GM18517 (cell line): ENCODE results near the gene UBE2L3.
"Not testable (repeated sequence)": the region's sequence is repeated elsewhere in the genome, so short reads cannot be mapped to it uniquely, and the experiment has no call there.

Experiments
- ATAC-seq: cut with Tn5 transposase; IDR thresholded peaks from one replicate; pipeline ENCODE4 v1.9.1; 2021; ENCODE audit warnings: mild to moderate bottlenecking, moderate library complexity; ENCODE audit not compliant: unreplicated experiment

UBE2L3 gene

GRCh38 chr22:21570398-21570797 is 2.9 kb downstream of the UBE2L3 start:
- no peak for ATAC-seq

- ATAC-seq = no peak
These were observed 4.2 kb downstream of the UBE2L3 start for GRCh38 chr22:21571679-21572078.

GRCh38 chr22:21573293-21573734 is 5.8 kb downstream of the UBE2L3 start:
- ATAC-seq = no peak

GRCh38 chr22:21573750-21574494 is 6.4 kb downstream of the UBE2L3 start:
- ATAC-seq = no peak

GRCh38 chr22:21579474-21579851 is 11.9 kb downstream of the UBE2L3 start:
- no peak for ATAC-seq

GRCh38 chr22:21580623-21581007 is 13.1 kb downstream of the UBE2L3 start:
- not testable (repeated sequence) for ATAC-seq

GRCh38 chr22:21581009-21581713 is 13.6 kb downstream of the UBE2L3 start:
- not testable (repeated sequence) for ATAC-seq

GRCh38 chr22:21582801-21583740 is 15.6 kb downstream of the UBE2L3 start:
- no peak for ATAC-seq

- no peak for ATAC-seq
These were observed 17.9 kb downstream of the UBE2L3 start for GRCh38 chr22:21585389-21585788.

GRCh38 chr22:21587803-21588611 is 20.5 kb downstream of the UBE2L3 start:
- peak; percentile 83 for ATAC-seq

- no peak for ATAC-seq
These were observed 21.9 kb downstream of the UBE2L3 start for GRCh38 chr22:21589396-21589795.

GRCh38 chr22:21590809-21591641 is 23.5 kb downstream of the UBE2L3 start:
- ATAC-seq = no peak

GRCh38 chr22:21591695-21592094 is 24.2 kb downstream of the UBE2L3 start:
- no peak for ATAC-seq

GRCh38 chr22:21592422-21592821 is 24.9 kb downstream of the UBE2L3 start:
- ATAC-seq = no peak

- no peak for ATAC-seq
These were observed 26.1 kb downstream of the UBE2L3 start for GRCh38 chr22:21593406-21594232.

- ATAC-seq = no peak
These were observed 27.4 kb downstream of the UBE2L3 start for GRCh38 chr22:21594865-21595452.

GRCh38 chr22:21596356-21597135 is 29.0 kb downstream of the UBE2L3 start:
- not testable (repeated sequence) for ATAC-seq
